Gastroesophageal sphincter (tissue), 3 donors: ENCODE data around the gene KANK4.

Source experiments
- CTCF ChIP-seq, 4 experiments: fragments of 200-600 bp in 2 of 4; fragments of 450-650 bp in 2 of 4; sonication (generic) in 1 of 4; IDR thresholded peaks; one replicate each; pipeline ENCODE4 v1.5.1; 2017 to 2019; ENCODE audit warnings: antibody characterized with exemption in 4 of 4, mild to moderate bottlenecking in 2 of 4, moderate library complexity in 2 of 4
- POLR2A ChIP-seq, 2 donors: fragments of 450-650 bp; IDR thresholded peaks; one replicate each; pipeline ENCODE4 v1.6.1; 2017; ENCODE audit warnings: antibody characterized with exemption in 2 of 2, mild to moderate bottlenecking in 2 of 2, moderate library complexity in 1 of 2

- TF ChIP-seq POLR2A (IDR thresholded peaks at IDR 0.05) (no peak), CTCF (IDR thresholded peaks at IDR 0.05) (no peak)
These were observed 39.1 kb downstream of the KANK4 start for GRCh38 chr1:62280150-62280549.
